ENCODE data around the gene GCH1. TPM values are rescaled to one million over a fixed set of nuclear protein-coding genes. Genes with fewer than 3 reads are reported as not detected.

The GCH1 gene
- total RNA-seq, 1 donor from 2014 or later = 0.43 TPM

DNA sequence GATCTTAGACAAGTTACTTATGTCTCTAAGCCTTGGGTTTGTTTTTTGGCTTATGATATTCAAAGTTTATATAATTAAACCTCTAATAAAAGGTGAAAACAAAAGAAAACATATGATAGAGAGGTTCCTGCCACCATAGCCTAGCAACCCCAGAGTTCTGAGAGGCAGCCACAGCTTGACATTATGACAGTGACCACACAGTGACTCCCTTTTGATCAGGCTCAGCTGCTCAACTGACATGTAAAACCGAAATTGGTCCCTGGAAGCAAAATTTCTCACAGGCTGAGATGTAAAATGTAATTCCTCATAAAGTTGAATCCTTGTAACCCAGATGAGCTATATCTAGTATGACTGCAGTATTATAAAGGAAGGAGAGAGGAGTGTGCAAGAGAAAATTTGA lies 108.5 kb downstream of the GCH1 start:
- no peak overlapping the region for H3K27ac Mint-ChIP-seq (ENCODE audit: unreplicated experiment)
- no peaks in the 10 kb centered on the region for H3K27me3 Mint-ChIP-seq (ENCODE audit: unreplicated experiment)
- TF ChIP-seq, protein P1, sequence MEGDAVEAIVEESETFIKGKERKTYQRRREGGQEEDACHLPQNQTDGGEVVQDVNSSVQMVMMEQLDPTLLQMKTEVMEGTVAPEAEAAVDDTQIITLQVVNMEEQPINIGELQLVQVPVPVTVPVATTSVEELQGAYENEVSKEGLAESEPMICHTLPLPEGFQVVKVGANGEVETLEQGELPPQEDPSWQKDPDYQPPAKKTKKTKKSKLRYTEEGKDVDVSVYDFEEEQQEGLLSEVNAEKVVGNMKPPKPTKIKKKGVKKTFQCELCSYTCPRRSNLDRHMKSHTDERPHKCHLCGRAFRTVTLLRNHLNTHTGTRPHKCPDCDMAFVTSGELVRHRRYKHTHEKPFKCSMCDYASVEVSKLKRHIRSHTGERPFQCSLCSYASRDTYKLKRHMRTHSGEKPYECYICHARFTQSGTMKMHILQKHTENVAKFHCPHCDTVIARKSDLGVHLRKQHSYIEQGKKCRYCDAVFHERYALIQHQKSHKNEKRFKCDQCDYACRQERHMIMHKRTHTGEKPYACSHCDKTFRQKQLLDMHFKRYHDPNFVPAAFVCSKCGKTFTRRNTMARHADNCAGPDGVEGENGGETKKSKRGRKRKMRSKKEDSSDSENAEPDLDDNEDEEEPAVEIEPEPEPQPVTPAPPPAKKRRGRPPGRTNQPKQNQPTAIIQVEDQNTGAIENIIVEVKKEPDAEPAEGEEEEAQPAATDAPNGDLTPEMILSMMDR (IDR thresholded peaks at IDR 0.05) = no peak
- DNase-seq (ENCODE audit: extremely low spot score, unreplicated experiment) = no peak
- H3K4me1 Mint-ChIP-seq (ENCODE audit: unreplicated experiment) = no peaks in the 10 kb centered on the region
- no peak overlapping the region for H3K4me3 Mint-ChIP-seq (ENCODE audit: unreplicated experiment)
- H3K36me3 Mint-ChIP-seq (ENCODE audit: unreplicated experiment) = peaks cover 13% of the 10 kb centered on the region
- H3K9me3 Mint-ChIP-seq (ENCODE audit: unreplicated experiment) = peaks cover 12% of the 10 kb centered on the region

DNA sequence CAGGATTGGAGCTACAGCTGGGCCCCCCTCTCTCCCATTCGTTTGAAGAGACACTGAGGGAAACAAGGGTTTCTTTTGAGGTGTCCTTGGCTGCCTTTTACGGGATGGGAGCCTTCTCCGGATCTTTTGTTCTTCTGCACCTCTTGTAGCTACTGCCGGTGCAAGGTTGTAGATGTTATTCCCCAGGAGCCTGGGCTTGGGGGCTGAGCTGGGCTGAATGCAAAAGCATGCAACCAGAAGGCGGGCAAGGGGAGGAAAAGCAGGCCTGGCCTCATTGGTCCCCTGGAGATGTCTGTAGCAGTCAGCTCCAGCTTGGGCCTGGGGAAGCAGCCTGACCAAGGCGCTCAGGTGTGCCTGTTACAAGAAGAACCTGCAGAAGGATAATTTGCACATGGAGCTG lies 110.3 kb downstream of the GCH1 start:
- H3K9me3 Mint-ChIP-seq (ENCODE audit: unreplicated experiment) = peaks cover 12% of the 10 kb centered on the region
- no peak for DNase-seq (ENCODE audit: extremely low spot score, unreplicated experiment)
- no peak overlapping the region for H3K27ac Mint-ChIP-seq (ENCODE audit: unreplicated experiment)
- H3K4me1 Mint-ChIP-seq (ENCODE audit: unreplicated experiment) = no peaks in the 10 kb centered on the region
- no peak overlapping the region for H3K4me3 Mint-ChIP-seq (ENCODE audit: unreplicated experiment)
- TF ChIP-seq, protein P1 (IDR thresholded peaks at IDR 0.05) = no peak
- no peaks in the 10 kb centered on the region for H3K27me3 Mint-ChIP-seq (ENCODE audit: unreplicated experiment)
- peaks cover 22% of the 10 kb centered on the region for H3K36me3 Mint-ChIP-seq (ENCODE audit: unreplicated experiment)

Small RNA genes within 50 kb of the gene (microRNA-seq; reads per million reads assigned to microRNA genes)
- not detected for gene MIR4308 (ENCODE audit: unreplicated experiment)

Other genes starting within 250 kb of the GCH1 start
- gene WDHD1, start 124.3 kb upstream of the GCH1 start, total RNA-seq = 7.0 and 8.0 TPM in 2 replicates
- 20.1 and 21.8 TPM in 2 replicates for gene SOCS4, start 124.4 kb upstream of the GCH1 start, total RNA-seq
- 85.7 and 102 TPM in 2 replicates for gene MAPK1IP1L, start 148.8 kb upstream of the GCH1 start, total RNA-seq
- 90.8 and 91.0 TPM in 2 replicates for gene LGALS3, start 226.4 kb upstream of the GCH1 start, total RNA-seq